Measurements from ENCODE around the gene PPEF1. TPM values are rescaled to one million over a fixed set of nuclear protein-coding genes. Genes with fewer than 3 reads are reported as not detected.

The PPEF1 gene
- total RNA-seq, 6 donors from 2014 or later = 0.20 to 6.7 (median 0.36) TPM; not detected in 2

DNA sequence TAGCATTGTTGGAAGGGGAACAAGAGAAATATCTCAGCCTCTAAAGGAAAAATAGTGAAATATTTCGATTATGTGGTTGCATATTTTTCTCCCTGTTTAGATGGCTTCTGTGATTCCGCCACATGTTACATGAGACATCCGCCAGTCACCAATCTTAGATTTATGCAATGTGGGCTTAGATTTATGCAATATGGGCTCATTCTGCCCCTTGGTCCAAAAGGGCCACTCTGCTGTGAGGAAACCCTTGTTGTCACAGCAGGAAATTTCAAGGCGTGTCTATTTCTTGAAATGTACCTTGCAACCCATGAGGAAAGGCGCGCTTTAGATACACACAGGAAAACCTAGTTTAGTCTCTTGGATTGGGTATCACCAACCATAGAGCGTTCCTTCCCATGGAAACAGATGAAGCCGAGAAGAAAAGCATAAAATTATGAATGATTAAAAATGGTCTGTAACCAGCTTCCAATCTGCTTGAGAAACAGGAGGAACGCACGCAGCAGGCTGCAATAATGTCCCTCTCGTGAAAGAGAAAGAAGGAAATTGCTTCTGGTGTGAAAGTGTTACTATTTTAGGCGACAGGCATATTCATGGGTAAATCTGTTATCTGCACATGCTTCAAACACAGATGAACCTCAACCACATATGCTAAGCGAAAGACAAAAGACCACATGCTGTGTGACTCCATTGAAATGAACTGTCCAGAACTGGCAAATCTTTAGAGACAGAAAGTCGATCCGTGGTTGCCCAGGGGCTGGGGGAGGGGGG is 39.2 kb upstream of the PPEF1 start:
- H3K36me3 ChIP-seq = no peaks in the 10 kb centered on the region
- ATAC-seq (ENCODE audit: low FRiP score in 2 of 2) (no peak), DNase-seq (no peak)
- TF ChIP-seq EP300 (IDR thresholded peaks at IDR 0.05) (no peak), CTCF (IDR thresholded peaks at IDR 0.05) (no peak), POLR2AphosphoS5 (IDR thresholded peaks at IDR 0.05) (no peak), POLR2A (IDR thresholded peaks at IDR 0.05) (no peak)
- no peaks in the 10 kb centered on the region for H3K4me1 ChIP-seq
- H3K4me3 ChIP-seq = peak overlapping the region in 1 of 4 donors; percentile 3
- H3K27ac ChIP-seq = peak overlapping the region in 1 of 4 donors; percentile 24
- whole genome bisulfite sequencing, 2 donors = 60 to 62% methylated on average over 12 to 15 of the region's 15 CpGs
- H3K9me3 ChIP-seq = no peaks in the 10 kb centered on the region
- no peaks in the 10 kb centered on the region for H3K27me3 ChIP-seq

DNA sequence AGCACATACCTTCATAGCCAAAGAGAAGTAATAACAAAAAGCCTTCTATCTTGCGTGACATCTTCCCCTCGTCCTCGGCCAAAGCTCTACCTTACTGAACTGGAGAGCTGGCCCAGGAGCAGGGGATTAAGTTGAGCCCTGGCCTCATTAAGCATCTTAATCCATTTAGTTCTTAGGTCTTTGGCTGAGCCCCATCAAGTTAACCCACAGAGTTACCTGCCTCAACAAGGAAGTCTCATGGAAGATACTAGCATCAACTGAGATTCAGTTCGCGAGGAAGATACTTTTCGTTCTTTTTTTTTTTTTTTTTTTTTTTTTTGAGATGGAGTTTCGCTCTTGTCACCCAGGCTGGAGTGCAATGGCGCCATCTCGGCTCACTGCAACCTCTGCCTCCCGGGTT is 35.4 kb upstream of the PPEF1 start, which contains the start of gene RS1:
Gene RS1, minus strand, starts transcription at position 101 of the 400 bp plus-strand sequence. Its CDS starts 40 bp downstream, at position 61.
- H3K9me3 ChIP-seq = no peaks in the 10 kb centered on the region
- TF ChIP-seq CTCF (IDR thresholded peaks at IDR 0.05) = no peak
- TF ChIP-seq EP300 (IDR thresholded peaks at IDR 0.05) = no peak
- TF ChIP-seq POLR2AphosphoS5 (IDR thresholded peaks at IDR 0.05) = no peak
- TF ChIP-seq POLR2A (IDR thresholded peaks at IDR 0.05) = no peak
- H3K27me3 ChIP-seq = no peaks in the 10 kb centered on the region
- H3K4me3 ChIP-seq = no peak within 1 kb of the TSS
- peaks cover 0 to 4% (median 1%) of the 10 kb centered on the region in 4 donors for H3K4me1 ChIP-seq
- H3K36me3 ChIP-seq = no peaks in the 10 kb centered on the region
- DNase-seq (no peak), ATAC-seq (ENCODE audit: low FRiP score in 2 of 2) (no peak)
- WGBS, 2 donors = 85 to 93% methylated on average over 9 to 10 of the region's 10 CpGs
- H3K27ac ChIP-seq = no peak within 1 kb of the TSS

DNA sequence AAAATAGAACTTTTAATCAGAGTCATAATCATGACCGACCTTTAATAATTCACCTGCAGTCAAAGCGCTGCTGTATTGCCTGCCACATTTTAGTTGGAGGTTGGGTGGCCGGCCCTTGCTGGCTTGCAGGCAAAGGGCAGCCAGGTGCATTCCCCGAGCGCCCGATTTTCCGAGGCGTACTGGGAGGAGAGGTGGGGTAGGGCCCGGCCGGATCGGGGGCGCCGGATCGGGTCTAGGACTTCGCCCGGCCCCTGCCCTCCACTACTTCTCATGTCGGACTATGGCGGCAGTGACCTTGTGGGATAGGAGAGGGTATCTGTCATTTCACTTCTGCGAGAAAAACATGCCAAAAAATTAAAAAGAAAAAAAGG is 33.0 kb upstream of the PPEF1 start:
- WGBS, 2 donors = 1 to 31% methylated on average over 10 to 19 of the region's 19 CpGs
- Histone ChIP-seq H3K27me3 (no peaks in the 10 kb centered on the region), H3K36me3 (no peaks in the 10 kb centered on the region), H3K9me3 (no peaks in the 10 kb centered on the region), H3K4me1 (peaks cover 0 to 4% (median 1%) of the 10 kb centered on the region in 4 donors), H3K27ac (peak overlapping the region; percentile 83 to 97 (median 92)), H3K4me3 (peak overlapping the region; percentile 22 to 62 (median 60))
- ATAC-seq (ENCODE audit: low FRiP score in 2 of 2) = peak; percentile 61 to 68
- no peak for TF ChIP-seq POLR2A (IDR thresholded peaks at IDR 0.05)
- no peak for TF ChIP-seq POLR2AphosphoS5 (IDR thresholded peaks at IDR 0.05)
- no peak for TF ChIP-seq CTCF (IDR thresholded peaks at IDR 0.05)
- TF ChIP-seq EP300 (IDR thresholded peaks at IDR 0.05) = no peak
- DNase-seq = peak in 1 of 2 donors; percentile 69

DNA sequence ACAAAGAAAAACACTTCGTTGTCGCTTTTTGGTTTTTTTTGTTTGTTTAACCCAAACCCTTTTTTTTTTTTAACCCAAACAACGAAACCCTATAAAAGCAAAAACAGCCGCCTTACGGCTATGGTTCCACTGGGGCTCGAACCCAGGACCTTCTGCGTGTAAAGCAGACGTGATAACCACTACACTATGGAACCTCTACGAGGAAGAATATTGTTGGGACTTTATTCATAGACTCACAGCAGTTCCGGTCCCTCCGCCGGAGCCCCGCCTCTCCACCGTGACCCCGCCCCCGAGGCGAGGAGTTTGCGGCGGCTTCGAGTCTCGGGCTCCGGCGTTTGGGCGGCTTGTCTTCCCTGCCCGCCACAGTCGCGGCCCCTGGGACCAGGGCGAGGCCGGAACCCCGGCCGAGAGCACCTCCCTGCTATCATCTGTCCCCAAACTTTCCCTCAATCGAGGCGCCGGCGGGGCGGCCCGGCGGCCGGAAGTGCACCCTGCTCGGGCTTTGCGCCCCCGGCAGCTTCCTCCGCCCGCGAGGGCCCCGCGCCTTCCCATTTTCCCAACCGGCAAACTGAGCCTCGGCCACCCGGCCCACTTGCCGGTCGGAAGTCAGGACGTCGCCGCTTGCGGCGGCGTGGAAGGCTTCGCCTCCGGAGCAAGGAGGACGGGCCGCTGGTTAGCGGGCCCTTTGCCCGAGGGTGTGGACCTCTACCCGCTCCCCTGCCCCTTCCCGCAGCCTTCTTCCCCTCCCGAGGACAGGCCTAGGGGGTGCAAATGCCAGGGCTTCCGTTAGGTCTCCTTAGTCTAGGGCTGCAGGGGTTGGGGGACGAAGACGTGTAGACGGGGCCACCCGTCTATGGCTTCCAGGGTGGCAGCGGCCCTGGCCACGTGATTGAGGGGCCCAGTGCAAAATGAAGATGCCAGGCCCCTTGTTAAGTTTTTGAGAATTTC is 32.4 kb upstream of the PPEF1 start:
- ATAC-seq (ENCODE audit: low FRiP score in 2 of 2) = peak; percentile 93 to 96
- 0 to 24% methylated on average over 9 to 72 of the region's 74 CpGs for WGBS, 2 donors
- Histone ChIP-seq H3K4me3 (peak overlapping the region; percentile 38 to 62 (median 60)), H3K27me3 (no peaks in the 10 kb centered on the region), H3K9me3 (no peaks in the 10 kb centered on the region), H3K4me1 (peaks cover 0 to 4% (median 1%) of the 10 kb centered on the region in 4 donors), H3K27ac (peak overlapping the region; percentile 89 to 97 (median 92)), H3K36me3 (no peaks in the 10 kb centered on the region)
- DNase-seq = peak; percentile 65 to 95
- TF ChIP-seq POLR2AphosphoS5 (IDR thresholded peaks at IDR 0.05) (peak; percentile 24 to 31), EP300 (IDR thresholded peaks at IDR 0.05) (no peak), POLR2A (IDR thresholded peaks at IDR 0.05) (peak in 1 of 4 donors; percentile 71), CTCF (IDR thresholded peaks at IDR 0.05) (no peak)
